HG02798 (cell line): ENCODE measurements around the gene NDUFS7.
"Not testable (repeated sequence)": the region's sequence is repeated elsewhere in the genome, so short reads cannot be mapped to it uniquely, and the experiment has no call there.

Source experiments
- ATAC-seq: cut with Tn5 transposase; IDR thresholded peaks from one replicate; pipeline ENCODE4 v1.9.1; 2021; ENCODE audit warnings: mild to moderate bottlenecking; ENCODE audit not compliant: unreplicated experiment, poor library complexity

Gene NDUFS7

GRCh38 chr19:1416014-1416841, 32.5 kb downstream of the NDUFS7 start:
- ATAC-seq, result no peak

GRCh38 chr19:1417145-1417544, 33.4 kb downstream of the NDUFS7 start:
- no peak for ATAC-seq

GRCh38 chr19:1417681-1418495, 34.2 kb downstream of the NDUFS7 start:
- no peak for ATAC-seq

- no peak for ATAC-seq
These were observed 34.7 kb downstream of the NDUFS7 start for GRCh38 chr19:1418496-1418775.

- no peak for ATAC-seq
These were observed 35.4 kb downstream of the NDUFS7 start for GRCh38 chr19:1418951-1419738.

GRCh38 chr19:1420085-1420484, 36.4 kb downstream of the NDUFS7 start:
- not testable (repeated sequence) for ATAC-seq

- ATAC-seq, result no peak
These were observed 36.9 kb downstream of the NDUFS7 start for GRCh38 chr19:1420590-1420989.

GRCh38 chr19:1421218-1421957, 37.7 kb downstream of the NDUFS7 start:
- ATAC-seq, result no peak

GRCh38 chr19:1421958-1422305, 38.2 kb downstream of the NDUFS7 start:
- ATAC-seq, result no peak

- no peak for ATAC-seq
These were observed 38.7 kb downstream of the NDUFS7 start for GRCh38 chr19:1422360-1422759.

GRCh38 chr19:1422943-1423342, 39.2 kb downstream of the NDUFS7 start:
- no peak for ATAC-seq

- no peak for ATAC-seq
These were observed 39.9 kb downstream of the NDUFS7 start for GRCh38 chr19:1423436-1424191.

GRCh38 chr19:1424192-1424955, 40.7 kb downstream of the NDUFS7 start:
- ATAC-seq, result no peak

- ATAC-seq, result no peak
These were observed 41.6 kb downstream of the NDUFS7 start for GRCh38 chr19:1425102-1425837.

- ATAC-seq, result no peak
These were observed 42.2 kb downstream of the NDUFS7 start for GRCh38 chr19:1425902-1426301.

- no peak for ATAC-seq
These were observed 43.0 kb downstream of the NDUFS7 start for GRCh38 chr19:1426736-1427135.

GRCh38 chr19:1427221-1427920, 43.7 kb downstream of the NDUFS7 start:
- no peak for ATAC-seq
